Mesenchymal stem cell (in vitro differentiated cells and primary cell): ENCODE measurements around the gene CTXN2.

Source experiments
- DNase-seq: peaks from one replicate; pipeline ENCODE4 v3.0.0-alpha.2; 2013
- H2AFZ ChIP-seq: one replicate; pipeline ENCODE4 v1.6.1; 2013; ENCODE audit warnings: low read depth, mild to moderate bottlenecking, control low read depth, inconsistent platforms, low read length, moderate library complexity
- H2AK5ac ChIP-seq: 2 replicates; pipeline ENCODE4 v1.6.1; 2013; ENCODE audit warnings: low read length, moderate library complexity, mild to moderate bottlenecking, inconsistent platforms; ENCODE audit not compliant: severe bottlenecking
- H2BK120ac ChIP-seq: one replicate; pipeline ENCODE4 v1.6.1; 2013; ENCODE audit warnings: low read depth, mild to moderate bottlenecking, inconsistent platforms, low read length, moderate library complexity
- H2BK12ac ChIP-seq, 2 experiments: one replicate each; pipeline ENCODE4 v1.6.1; 2013; ENCODE audit warnings: inconsistent platforms in 2 of 2, low read length in 2 of 2, mild to moderate bottlenecking in 2 of 2, moderate library complexity in 2 of 2, control low read depth in 1 of 2
- H2BK15ac ChIP-seq: one replicate; pipeline ENCODE4 v1.6.1; 2013; ENCODE audit warnings: mild to moderate bottlenecking, low read depth, inconsistent platforms; ENCODE audit not compliant: poor library complexity, severe bottlenecking
- H2BK5ac ChIP-seq: 2 replicates; pipeline ENCODE4 v1.6.1; 2013; ENCODE audit warnings: low read depth, mild to moderate bottlenecking, low read length, control low read depth, inconsistent platforms; ENCODE audit not compliant: poor library complexity, severe bottlenecking
- H3K14ac ChIP-seq, 2 experiments: one replicate each; pipeline ENCODE4 v1.6.1; 2013; ENCODE audit warnings: inconsistent platforms in 2 of 2, low read length in 2 of 2, control low read depth in 1 of 2, mild to moderate bottlenecking in 1 of 2, moderate library complexity in 1 of 2
- H3K18ac ChIP-seq, 2 experiments: one replicate each; pipeline ENCODE4 v1.6.1; 2013; ENCODE audit warnings: inconsistent platforms in 2 of 2, low read length in 2 of 2, control low read depth in 1 of 2, low read depth in 1 of 2, mild to moderate bottlenecking in 1 of 2
- H3K23ac ChIP-seq, 2 experiments: one replicate each; pipeline ENCODE4 v1.6.1; 2013; ENCODE audit warnings: inconsistent platforms in 2 of 2, low read length in 2 of 2, mild to moderate bottlenecking in 2 of 2, moderate library complexity in 2 of 2, control low read depth in 1 of 2
- H3K27ac ChIP-seq: 2 replicates; pipeline ENCODE4 v1.5.1; 2013; ENCODE audit warnings: mild to moderate bottlenecking, moderate library complexity, low read length, control low read depth, inconsistent platforms; ENCODE audit not compliant: poor library complexity, severe bottlenecking
- H3K27me3 ChIP-seq, 2 experiments: 2 replicates each; pipeline versions ENCODE4 v1.6.1 to v1.7.0; 2013; ENCODE audit warnings: low read length in 2 of 2, mild to moderate bottlenecking in 2 of 2, moderate library complexity in 2 of 2, control low read depth in 1 of 2, inconsistent platforms in 1 of 2; ENCODE audit not compliant: control insufficient read depth in 1 of 2, insufficient read depth in 1 of 2
- H3K36me3 ChIP-seq, 2 experiments: 2 replicates each; pipeline versions ENCODE4 v1.6.1 to v1.7.0; 2013; ENCODE audit warnings: low read length in 2 of 2, control low read depth in 1 of 2, inconsistent platforms in 1 of 2, low read depth in 1 of 2, mild to moderate bottlenecking in 1 of 2; ENCODE audit not compliant: insufficient read depth in 2 of 2, control insufficient read depth in 1 of 2
- H3K4ac ChIP-seq, 2 experiments: one replicate each; pipeline ENCODE4 v1.6.1; 2013; ENCODE audit warnings: inconsistent platforms in 2 of 2, low read length in 2 of 2, mild to moderate bottlenecking in 2 of 2, moderate library complexity in 2 of 2, control low read depth in 1 of 2, low read depth in 1 of 2
- H3K4me1 ChIP-seq: 2 replicates; pipeline ENCODE4 v1.6.1; 2013; ENCODE audit warnings: low read depth, low read length, control low read depth; ENCODE audit not compliant: control insufficient read depth, insufficient read depth
- H3K4me2 ChIP-seq: 2 replicates; pipeline ENCODE4 v1.6.1; 2013; ENCODE audit warnings: low read length, mild to moderate bottlenecking, inconsistent platforms; ENCODE audit not compliant: poor library complexity, severe bottlenecking
- H3K4me3 ChIP-seq, 2 experiments: 2 replicates each; pipeline versions ENCODE4 v1.5.1 to v1.7.0; 2013; ENCODE audit warnings: low read length in 2 of 2, mild to moderate bottlenecking in 2 of 2, control low read depth in 1 of 2, low read depth in 1 of 2; ENCODE audit not compliant: insufficient read depth in 1 of 2
- H3K79me1 ChIP-seq: replicated peaks from 2 replicates; pipeline ENCODE4 v1.6.1; 2013; ENCODE audit warnings: mild to moderate bottlenecking, control low read depth, low read length, inconsistent platforms; ENCODE audit not compliant: poor library complexity, severe bottlenecking
- H3K9ac ChIP-seq: 2 replicates; pipeline ENCODE4 v1.7.0; 2013; ENCODE audit warnings: mild to moderate bottlenecking, low read length, moderate library complexity
- H3K9me3 ChIP-seq: 2 replicates; pipeline ENCODE4 v1.7.0; 2013; ENCODE audit warnings: mild to moderate bottlenecking, low read length; ENCODE audit not compliant: control insufficient read depth
- H4K8ac ChIP-seq: one replicate; pipeline ENCODE4 v1.6.1; 2013; ENCODE audit warnings: inconsistent platforms, mild to moderate bottlenecking, low read length, moderate library complexity
- H4K91ac ChIP-seq: one replicate; pipeline ENCODE4 v1.6.1; 2013; ENCODE audit warnings: mild to moderate bottlenecking, low read length, inconsistent platforms
- WGBS: methylation state at CpG from one replicate; pipeline ENCODE4 v1.1.7; 2013; ENCODE audit warnings: mixed read lengths; 5-methylcytosine and 5-hydroxymethylcytosine counted together

The CTXN2 gene

DNA sequence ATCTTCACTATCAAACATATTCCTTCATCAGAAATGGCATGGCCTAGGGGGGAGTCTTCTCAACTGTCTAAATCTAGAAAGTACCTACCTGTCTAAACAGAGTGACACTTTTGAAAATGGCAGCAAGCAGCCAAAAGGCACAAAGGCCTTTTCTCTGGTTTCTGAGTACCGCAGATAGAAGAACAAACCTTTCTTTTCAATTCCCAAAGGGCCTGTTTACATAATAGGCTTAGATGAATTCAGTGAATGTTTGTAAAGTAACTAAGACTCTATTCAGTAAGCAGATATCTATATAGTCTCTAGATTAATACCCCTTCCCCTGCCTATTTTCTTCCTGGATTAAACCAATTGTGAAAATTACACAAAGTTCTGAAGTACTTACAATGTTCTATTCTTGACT is 20.5 kb upstream of the CTXN2 start:
- Histone ChIP-seq H2BK12ac (no peak overlapping the region), H2BK5ac (no peak overlapping the region), H4K8ac (no peak overlapping the region), H3K18ac (no peak overlapping the region), H2AK5ac (no peak overlapping the region), H2BK15ac (no peak overlapping the region), H3K4me2 (no peak overlapping the region), H3K4me1 (no peaks in the 10 kb centered on the region), H3K4me3 (no peak overlapping the region), H3K9me3 (no peaks in the 10 kb centered on the region), H4K91ac (no peak overlapping the region), H3K79me1 (peaks cover 8% of the 10 kb centered on the region), H3K36me3 (no peaks in the 10 kb centered on the region), H2BK120ac (no peak overlapping the region), H3K27ac (no peak overlapping the region), H3K14ac (no peak overlapping the region), H3K27me3 (no peaks in the 10 kb centered on the region), H3K23ac (no peak overlapping the region), H3K9ac (no peak overlapping the region), H3K4ac (no peak overlapping the region), H2AFZ (no peak overlapping the region)
- WGBS = no CpG with 5 or more reads among the region's 1 CpG
- DNase-seq = no peak

- WGBS = 98% methylated on average over 3 of the region's 3 CpGs
Measured at GRCh38 chr15:48175126-48175525, 16.3 kb upstream of the CTXN2 start.

DNA sequence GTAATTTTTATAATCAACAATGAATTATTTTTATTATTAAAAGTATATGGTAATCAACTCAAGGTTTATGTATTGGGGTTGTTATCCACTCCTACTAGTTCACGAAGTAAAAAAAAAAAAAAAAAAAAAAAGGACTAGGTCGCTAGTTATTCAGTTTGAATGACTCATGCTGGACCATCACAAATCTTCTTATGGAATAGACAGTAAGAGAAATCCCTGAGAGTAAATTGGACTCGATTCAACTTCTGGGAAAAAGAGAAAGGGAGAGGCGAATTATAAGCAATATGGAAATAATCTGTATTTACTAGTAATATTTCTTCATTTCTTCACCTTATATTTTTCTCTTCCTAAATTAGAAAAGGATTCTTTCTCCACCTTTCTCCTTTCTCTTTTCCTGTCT is 15.4 kb upstream of the CTXN2 start:
- Histone ChIP-seq H3K9me3 (no peaks in the 10 kb centered on the region), H3K23ac (no peak overlapping the region), H2AFZ (no peak overlapping the region), H3K27ac (no peak overlapping the region), H3K4ac (no peak overlapping the region), H3K14ac (no peak overlapping the region), H3K27me3 (peaks cover 0 to 13% of the 10 kb centered on the region in 2 experiments), H2BK5ac (no peak overlapping the region), H3K18ac (no peak overlapping the region), H3K4me2 (no peak overlapping the region), H3K4me1 (peaks cover 2% of the 10 kb centered on the region), H3K36me3 (no peaks in the 10 kb centered on the region), H2BK12ac (no peak overlapping the region), H3K4me3 (no peak overlapping the region), H4K8ac (no peak overlapping the region), H3K79me1 (peaks cover 4% of the 10 kb centered on the region), H2AK5ac (no peak overlapping the region), H4K91ac (no peak overlapping the region), H3K9ac (no peak overlapping the region), H2BK15ac (no peak overlapping the region), H2BK120ac (no peak overlapping the region)
- 0% methylated on average over 1 of the region's 4 CpGs for WGBS
- peak; percentile 41 for DNase-seq

More at GRCh38 chr15:48175126-48175525, 16.3 kb upstream of the CTXN2 start:
- H3K4me2 ChIP-seq = no peak overlapping the region
- peaks cover 6% of the 10 kb centered on the region for H3K79me1 ChIP-seq
- DNase-seq = no peak
- peaks cover 0 to 11% of the 10 kb centered on the region in 2 experiments for H3K27me3 ChIP-seq
- H3K4me1 ChIP-seq = peaks cover 2% of the 10 kb centered on the region
- H3K36me3 ChIP-seq = no peaks in the 10 kb centered on the region
- no peak overlapping the region for H2AK5ac ChIP-seq
- no peak overlapping the region for H2AFZ ChIP-seq
- no peak overlapping the region for H3K23ac ChIP-seq
- H3K4me3 ChIP-seq = no peak overlapping the region
- no peak overlapping the region for H2BK120ac ChIP-seq
- H3K14ac ChIP-seq = no peak overlapping the region
- H4K91ac ChIP-seq = no peak overlapping the region
- no peak overlapping the region for H2BK5ac ChIP-seq
- H3K4ac ChIP-seq = no peak overlapping the region
- no peak overlapping the region for H2BK15ac ChIP-seq
- H3K27ac ChIP-seq = no peak overlapping the region
- no peak overlapping the region for H3K9ac ChIP-seq
- H4K8ac ChIP-seq = no peak overlapping the region
- no peak overlapping the region for H2BK12ac ChIP-seq
- no peaks in the 10 kb centered on the region for H3K9me3 ChIP-seq
- H3K18ac ChIP-seq = no peak overlapping the region

- H4K91ac ChIP-seq = no peak overlapping the region
- no peak for DNase-seq
- peaks cover 2% of the 10 kb centered on the region for H3K4me1 ChIP-seq
- H3K4me2 ChIP-seq = peak overlapping the region; percentile 50
- no peaks in the 10 kb centered on the region for H3K9me3 ChIP-seq
- no peak overlapping the region for H3K14ac ChIP-seq
- no peak overlapping the region for H2AK5ac ChIP-seq
- no peak overlapping the region for H2AFZ ChIP-seq
- H3K36me3 ChIP-seq = no peaks in the 10 kb centered on the region
- H3K4ac ChIP-seq = no peak overlapping the region
- peaks cover 4% of the 10 kb centered on the region for H3K79me1 ChIP-seq
- H2BK12ac ChIP-seq = no peak overlapping the region
- no peak overlapping the region for H2BK5ac ChIP-seq
- no peak overlapping the region for H3K18ac ChIP-seq
- peaks cover 0 to 15% of the 10 kb centered on the region in 2 experiments for H3K27me3 ChIP-seq
- peak overlapping the region in 1 of 2 experiments; percentile 73 for H3K4me3 ChIP-seq
- peak overlapping the region; percentile 76 for H3K9ac ChIP-seq
- no peak overlapping the region for H4K8ac ChIP-seq
- 52% methylated on average over 1 of the region's 2 CpGs for WGBS
- H3K23ac ChIP-seq = no peak overlapping the region
- H3K27ac ChIP-seq = peak overlapping the region; percentile 77
- H2BK15ac ChIP-seq = no peak overlapping the region
- no peak overlapping the region for H2BK120ac ChIP-seq
Measured at GRCh38 chr15:48176957-48177356, 14.5 kb upstream of the CTXN2 start.
